Activated naive CD8-positive, alpha-beta T cell treated with anti-CD3 and anti-CD28 coated beads, Interleukin-2, amount 50 U/mL, for 16 hours (primary cell): Measurements from ENCODE around the gene FREM3.
"Not testable (repeated sequence)": the region's sequence is repeated elsewhere in the genome, so short reads cannot be mapped to it uniquely, and the experiment has no call there.

Experiments used
- DNase-seq: peaks from one replicate; pipeline ENCODE4 v3.0.0-alpha.2; 2020; ENCODE audit warnings: low read depth, low spot score

FREM3 gene

DNA sequence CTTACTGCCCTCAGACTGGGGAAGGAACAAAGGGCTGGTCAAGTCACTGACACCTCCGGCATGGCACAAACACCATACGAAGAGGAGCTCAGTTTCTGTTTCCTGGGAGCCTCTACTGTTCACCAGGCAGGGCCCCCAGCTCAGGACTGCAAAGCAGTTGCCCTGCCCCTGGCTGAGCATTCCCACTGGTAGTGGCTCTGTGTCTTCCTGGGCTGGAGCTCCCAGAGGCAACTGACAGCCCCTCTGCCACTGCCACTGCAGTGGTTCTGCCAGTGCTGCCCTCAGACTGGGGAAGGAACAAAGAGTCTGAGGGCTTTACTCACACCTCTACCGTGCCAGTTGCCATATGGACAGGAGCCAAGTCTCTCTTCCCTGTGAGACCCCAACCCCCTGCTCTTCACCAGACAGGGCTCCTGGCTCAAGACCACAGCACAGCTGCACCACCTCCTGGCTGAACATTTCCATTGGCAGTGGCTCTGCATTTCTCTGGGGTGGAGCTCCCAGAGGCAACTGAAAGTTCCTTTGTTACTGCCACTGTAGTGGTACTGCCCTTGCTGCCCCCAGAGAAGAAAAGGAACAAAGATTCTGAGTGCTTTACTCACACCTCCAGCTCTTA, 119.0 kb downstream of the FREM3 start:
- DNase-seq: no peak

DNA sequence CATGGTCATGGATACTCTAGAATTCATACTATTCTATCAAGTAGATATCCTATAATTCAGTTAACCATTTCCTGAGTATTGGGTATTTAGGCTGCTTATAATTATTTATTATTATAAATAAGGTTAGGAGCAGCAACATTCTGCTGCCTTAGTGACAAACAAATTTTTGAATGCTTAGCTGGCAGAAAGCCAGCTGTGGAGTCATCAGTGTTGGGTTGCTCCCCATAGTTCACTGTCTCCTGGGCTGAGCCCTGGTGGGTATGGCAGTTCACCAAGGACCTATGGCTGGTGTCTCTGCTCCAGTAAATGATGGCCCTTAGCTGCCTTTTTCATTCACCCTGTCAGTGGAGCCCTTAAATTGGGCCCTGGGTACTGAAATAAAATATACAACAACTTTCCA, 125.1 kb downstream of the FREM3 start:
- no peak for DNase-seq

DNA sequence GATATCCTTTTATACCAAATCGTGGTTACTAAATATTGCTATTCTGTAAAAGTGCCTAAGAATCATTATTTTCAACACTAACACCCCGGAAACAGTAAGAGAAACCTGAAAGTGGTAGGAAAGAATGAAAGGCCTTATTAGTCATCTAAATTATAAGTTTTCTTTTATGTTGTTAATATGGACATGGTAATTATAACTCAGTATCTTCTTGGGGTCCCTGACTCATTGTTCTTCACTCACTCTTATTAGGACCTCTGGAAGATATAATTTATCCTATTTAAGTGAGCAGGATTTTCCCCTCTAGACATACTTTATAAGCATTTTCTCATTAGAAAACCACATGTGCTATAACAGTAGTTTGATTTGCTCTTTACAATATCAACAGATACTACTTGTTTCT, 136.0 kb downstream of the FREM3 start:
- DNase-seq: no peak

DNA sequence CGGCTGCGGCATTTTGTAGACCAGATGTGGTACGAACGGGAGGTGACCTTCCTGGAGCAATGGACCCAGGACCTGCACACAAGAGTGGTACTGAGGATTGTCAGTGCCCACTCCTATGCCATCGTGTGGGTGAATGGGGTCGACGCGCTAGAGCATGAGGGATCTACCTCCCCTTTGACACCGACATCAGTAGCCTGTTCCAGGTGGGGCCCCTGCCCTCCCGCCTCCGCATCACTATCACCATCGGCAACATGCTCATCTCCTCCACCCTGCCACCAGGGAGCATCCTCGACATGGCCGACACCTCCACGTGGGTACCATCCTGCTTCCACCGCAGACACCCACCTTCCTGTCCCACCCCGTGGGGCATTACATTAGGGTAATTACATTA, 140.7 kb downstream of the FREM3 start:
- DNase-seq: no peak

- DNase-seq: peak; percentile 18
These were observed 141.4 kb downstream of the FREM3 start for GRCh38 chr4:143558823-143559756.

GRCh38 chr4:143558286-143558685, 142.2 kb downstream of the FREM3 start:
- DNase-seq: no peak

- DNase-seq: no peak
These were observed 144.8 kb downstream of the FREM3 start for GRCh38 chr4:143555676-143556075.

DNA sequence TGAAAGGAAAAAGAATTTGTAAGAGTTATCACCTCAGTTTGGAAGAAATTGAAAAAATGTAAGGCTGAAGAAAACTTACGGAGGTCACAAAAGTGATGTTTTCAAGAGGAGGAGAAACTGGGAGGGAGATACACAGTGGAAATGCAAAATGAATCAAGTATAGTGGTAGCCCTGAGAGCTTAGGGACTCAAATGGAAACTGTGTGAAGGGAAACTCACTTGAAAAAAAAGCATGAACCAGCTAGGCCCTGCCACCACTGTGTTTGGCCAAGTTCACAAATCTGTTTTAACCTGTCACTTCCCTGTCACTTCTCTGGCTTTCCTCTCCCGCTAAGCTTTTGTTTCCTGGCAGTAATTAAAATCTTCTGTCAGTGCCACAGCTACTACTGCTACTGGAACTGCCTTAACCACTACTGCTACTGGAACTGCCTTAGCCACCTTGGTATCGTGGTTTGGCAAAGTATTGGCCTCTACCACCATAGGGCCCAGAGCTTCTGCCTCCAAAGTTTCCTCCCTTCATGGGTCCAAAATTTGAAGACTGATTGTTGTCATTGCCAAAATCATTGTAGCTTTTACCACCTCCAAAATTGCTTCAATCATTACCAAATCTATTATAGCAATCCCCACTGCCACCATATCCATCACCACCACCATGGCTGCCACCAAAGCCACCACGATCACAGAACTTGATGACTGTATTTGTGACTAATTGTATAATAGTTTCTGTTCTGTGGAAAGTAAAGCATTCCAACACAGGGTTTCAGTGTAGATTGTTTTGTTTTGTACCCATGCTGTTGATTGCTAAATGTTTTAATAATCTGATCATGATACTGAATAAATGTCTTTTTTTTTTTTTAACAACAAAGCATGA, 145.5 kb downstream of the FREM3 start:
- DNase-seq: no peak

DNA sequence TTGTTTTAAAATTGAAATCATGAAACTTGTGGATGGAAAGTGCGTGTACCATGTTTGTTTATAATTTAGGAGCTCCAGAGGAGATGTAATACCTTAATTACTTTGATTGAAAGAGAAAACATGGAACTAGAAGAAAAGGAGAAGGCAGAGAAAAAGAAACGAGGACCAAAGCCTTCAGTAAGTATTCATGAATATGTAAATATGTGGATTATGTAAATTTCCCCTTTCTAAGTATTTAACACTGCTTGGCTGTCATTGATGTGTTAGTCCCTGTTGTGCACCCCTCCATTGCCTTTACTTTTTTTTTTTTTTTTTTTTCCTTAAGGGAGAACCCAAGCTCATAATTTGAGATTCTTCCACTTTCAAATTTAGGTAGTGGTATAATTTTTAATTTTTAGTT, 150.5 kb downstream of the FREM3 start:
- DNase-seq: no peak

DNA sequence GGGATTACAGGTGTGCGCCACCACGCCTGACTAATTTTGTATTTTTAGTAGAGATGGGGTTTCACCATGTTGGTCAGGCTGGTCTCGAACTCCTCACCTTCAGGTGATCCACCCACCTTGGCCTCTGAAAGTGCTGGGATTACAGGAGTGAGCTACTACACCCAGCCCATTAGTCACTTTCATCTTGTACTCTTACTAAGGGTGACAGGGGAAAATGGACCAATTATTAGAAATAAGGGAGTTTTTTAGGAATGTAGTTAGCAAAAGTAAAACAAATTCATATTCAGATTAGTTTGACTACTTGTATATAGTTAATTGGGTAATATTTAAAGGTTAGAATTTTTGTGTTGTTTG, 160.8 kb downstream of the FREM3 start:
- DNase-seq: no peak

DNA sequence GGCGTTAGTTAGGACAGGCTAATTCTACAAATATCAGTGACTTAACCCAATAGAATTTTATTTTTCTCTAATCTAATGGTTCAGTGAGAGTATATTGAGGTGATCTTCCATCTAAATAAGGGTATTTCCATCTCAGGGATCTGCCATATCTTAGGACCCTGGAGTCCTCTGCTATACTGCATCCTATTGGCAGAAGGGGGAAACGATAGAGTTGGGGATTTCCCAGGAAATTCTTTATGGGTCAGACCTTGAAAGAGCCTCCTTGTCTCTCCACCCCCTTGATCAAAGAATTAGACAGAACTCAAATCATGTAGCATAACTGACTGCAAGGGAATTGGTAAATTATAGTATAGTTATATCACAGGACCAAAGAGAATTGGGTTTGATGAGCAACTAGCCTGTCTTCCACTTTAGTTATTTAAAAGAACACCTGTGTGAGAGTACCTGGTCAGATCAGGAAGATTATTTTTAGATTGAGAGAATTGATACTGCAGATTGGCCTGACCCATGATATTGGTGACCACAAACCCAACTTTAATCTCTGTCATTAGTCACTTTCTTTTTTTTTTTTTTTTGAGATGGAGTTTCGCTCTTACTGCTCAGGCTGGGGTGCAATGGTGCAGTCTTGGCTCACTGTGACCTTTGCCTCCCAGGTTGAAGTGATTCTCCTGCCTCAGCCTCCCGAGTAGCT, 161.4 kb downstream of the FREM3 start:
- DNase-seq: no peak

DNA sequence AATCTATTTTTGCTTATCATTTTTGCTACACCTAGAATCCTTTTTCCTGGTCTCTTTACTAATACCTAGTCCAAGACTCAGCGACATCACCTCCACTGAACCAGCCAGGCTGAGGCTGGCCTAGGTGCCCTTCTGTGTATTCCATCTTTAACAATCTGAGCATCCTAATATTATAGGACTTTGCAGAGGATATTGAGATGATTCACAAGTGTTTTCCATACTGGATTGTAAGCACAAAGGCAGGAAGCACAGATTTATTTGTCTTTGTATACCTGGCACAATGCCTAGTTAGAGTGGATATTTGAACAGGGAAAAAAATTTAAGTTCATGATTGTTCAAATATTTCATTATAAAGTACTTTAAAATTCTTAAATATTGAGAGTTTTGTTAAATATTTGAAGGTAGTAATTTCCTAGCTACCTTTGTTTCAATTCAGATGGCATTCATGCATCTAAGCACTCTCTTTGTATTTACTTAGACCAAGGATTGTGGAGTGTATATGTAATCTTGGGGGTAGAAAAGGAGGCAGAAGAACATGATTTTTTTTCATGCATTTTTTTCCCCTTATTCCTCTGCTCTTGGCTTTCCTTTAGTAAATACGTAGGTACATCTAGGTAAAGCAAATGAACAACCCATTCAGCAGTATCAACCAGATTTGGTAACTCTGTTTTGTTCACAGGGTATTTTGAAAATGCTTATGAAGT, 168.5 kb downstream of the FREM3 start:
- no peak for DNase-seq

GRCh38 chr4:143531380-143531779, 169.1 kb downstream of the FREM3 start:
- DNase-seq: no peak

GRCh38 chr4:143528046-143528445, 172.4 kb downstream of the FREM3 start:
- not testable (repeated sequence) for DNase-seq
